ENCODE results near the gene CLEC1A. TPM values are rescaled to one million over a fixed set of nuclear protein-coding genes. Genes with fewer than 3 reads are reported as not detected.

The CLEC1A gene
- total and polyA plus RNA-seq, 4 experiments from 2014 or later = not detected

- H3K4me3 ChIP-seq (ENCODE audit: low read length in 2 of 2) = no peak overlapping the region
- intact Hi-C loops (cut with micrococcal nuclease) = no loop called here
- H3K9me3 Mint-ChIP-seq = peaks cover 0 to 16% (median 11%) of the 10 kb centered on the region in 8 donors
- H3K36me3 Mint-ChIP-seq = peaks cover 0 to 4% of the 10 kb centered on the region in 2 donors
- no peaks in the 10 kb centered on the region for H3K36me3 ChIP-seq (ENCODE audit: insufficient read depth, low read length)
- H3K27ac Mint-ChIP-seq = no peak overlapping the region
- H3K4me1 ChIP-seq (ENCODE audit: insufficient read depth, low read length) = no peaks in the 10 kb centered on the region
- peaks cover 9 to 15% of the 10 kb centered on the region in 2 donors for H3K27me3 Mint-ChIP-seq
- no peaks in the 10 kb centered on the region for H3K4me1 Mint-ChIP-seq
- H3K27ac ChIP-seq (ENCODE audit: low read depth, low read length) = no peak overlapping the region
- POLR2A ChIA-PET (ENCODE audit: partially characterized antibody) = no interaction called here
- CTCF ChIA-PET (ENCODE audit: partially characterized antibody) = interaction anchor here (1.4 kb wide), 2 partner anchors 11 to 52 kb away, joined by 3 to 5 read pairs; no protein-coding TSS in a partner anchor
- H3K27me3 ChIP-seq (ENCODE audit: insufficient read depth, low read length) = no peaks in the 10 kb centered on the region
- no peaks in the 10 kb centered on the region for H3K9me3 ChIP-seq (ENCODE audit: control insufficient read depth in 1 of 2, low read length in 2 of 2)
- H3K4me3 Mint-ChIP-seq = no peak overlapping the region
- no peak for DNase-seq
Observed at GRCh38 chr12:10102322-10102721, 3.5 kb upstream of the CLEC1A start.

- Mint-ChIP-seq H3K36me3 (peaks cover 0 to under 1% of the 10 kb centered on the region in 2 donors), H3K27ac (no peak overlapping the region), H3K27me3 (peaks cover 9 to 16% of the 10 kb centered on the region in 2 donors), H3K9me3 (peaks cover 0 to 13% (median 8%) of the 10 kb centered on the region in 8 donors), H3K4me1 (no peaks in the 10 kb centered on the region), H3K4me3 (no peak overlapping the region)
- Histone ChIP-seq H3K9me3 (ENCODE audit: control insufficient read depth in 1 of 2, low read length in 2 of 2) (no peaks in the 10 kb centered on the region), H3K4me1 (ENCODE audit: insufficient read depth, low read length) (no peaks in the 10 kb centered on the region), H3K27ac (ENCODE audit: low read depth, low read length) (no peak overlapping the region), H3K4me3 (ENCODE audit: low read length in 2 of 2) (no peak overlapping the region), H3K36me3 (ENCODE audit: insufficient read depth, low read length) (no peaks in the 10 kb centered on the region), H3K27me3 (ENCODE audit: insufficient read depth, low read length) (no peaks in the 10 kb centered on the region)
- ChIA-PET CTCF (ENCODE audit: partially characterized antibody) (interaction anchor here (1.4 kb wide), 1 partner anchor 11 kb away, joined by 5 read pairs; no protein-coding TSS in a partner anchor), POLR2A (ENCODE audit: partially characterized antibody) (no interaction called here)
- DNase-seq = no peak
- intact Hi-C loops (cut with micrococcal nuclease) = no loop called here
Observed at GRCh38 chr12:10101648-10102220, 2.9 kb upstream of the CLEC1A start.

GRCh38 chr12:10101042-10101579 is 2.3 kb upstream of the CLEC1A start:
- H3K27ac Mint-ChIP-seq = no peak overlapping the region
- peaks cover 8 to 14% of the 10 kb centered on the region in 2 donors for H3K27me3 Mint-ChIP-seq
- Histone ChIP-seq H3K27ac (ENCODE audit: low read depth, low read length) (no peak overlapping the region), H3K36me3 (ENCODE audit: insufficient read depth, low read length) (no peaks in the 10 kb centered on the region), H3K4me3 (ENCODE audit: low read length in 2 of 2) (no peak overlapping the region), H3K27me3 (ENCODE audit: insufficient read depth, low read length) (no peaks in the 10 kb centered on the region), H3K9me3 (ENCODE audit: control insufficient read depth in 1 of 2, low read length in 2 of 2) (no peaks in the 10 kb centered on the region), H3K4me1 (ENCODE audit: insufficient read depth, low read length) (no peaks in the 10 kb centered on the region)
- ChIA-PET POLR2A (ENCODE audit: partially characterized antibody) (no interaction called here), CTCF (ENCODE audit: partially characterized antibody) (interaction anchor here (1.4 kb wide), 1 partner anchor 10 kb away, joined by 5 read pairs; no protein-coding TSS in a partner anchor)
- intact Hi-C loops (cut with micrococcal nuclease) = no loop called here
- DNase-seq = no peak
- H3K4me1 Mint-ChIP-seq = no peaks in the 10 kb centered on the region
- no peaks in the 10 kb centered on the region for H3K36me3 Mint-ChIP-seq
- H3K9me3 Mint-ChIP-seq = peaks cover 0 to 12% (median 7%) of the 10 kb centered on the region in 8 donors
- no peak overlapping the region for H3K4me3 Mint-ChIP-seq

GRCh38 chr12:10097521-10097920 is 1.3 kb downstream of the CLEC1A start:
- no peak overlapping the region for H3K4me3 ChIP-seq (ENCODE audit: low read length in 2 of 2)
- no peaks in the 10 kb centered on the region for H3K9me3 ChIP-seq (ENCODE audit: control insufficient read depth in 1 of 2, low read length in 2 of 2)
- H3K27me3 ChIP-seq (ENCODE audit: insufficient read depth, low read length) = no peaks in the 10 kb centered on the region
- Mint-ChIP-seq H3K36me3 (no peaks in the 10 kb centered on the region), H3K4me3 (no peak overlapping the region), H3K27me3 (peaks cover 1 to 8% of the 10 kb centered on the region in 2 donors), H3K27ac (no peak overlapping the region), H3K9me3 (no peaks in the 10 kb centered on the region), H3K4me1 (no peaks in the 10 kb centered on the region)
- POLR2A ChIA-PET (ENCODE audit: partially characterized antibody) = no interaction called here
- no peak overlapping the region for H3K27ac ChIP-seq (ENCODE audit: low read depth, low read length)
- no peaks in the 10 kb centered on the region for H3K4me1 ChIP-seq (ENCODE audit: insufficient read depth, low read length)
- no peak for DNase-seq
- intact Hi-C loops (cut with micrococcal nuclease) = no loop called here
- H3K36me3 ChIP-seq (ENCODE audit: insufficient read depth, low read length) = no peaks in the 10 kb centered on the region
- CTCF ChIA-PET (ENCODE audit: partially characterized antibody) = no interaction called here

GRCh38 chr12:10095971-10096370 is 2.8 kb downstream of the CLEC1A start:
- CTCF ChIA-PET (ENCODE audit: partially characterized antibody) = no interaction called here
- no peaks in the 10 kb centered on the region for H3K9me3 ChIP-seq (ENCODE audit: control insufficient read depth in 1 of 2, low read length in 2 of 2)
- no peaks in the 10 kb centered on the region for H3K27me3 ChIP-seq (ENCODE audit: insufficient read depth, low read length)
- no peaks in the 10 kb centered on the region for H3K4me1 Mint-ChIP-seq
- no peaks in the 10 kb centered on the region for H3K36me3 ChIP-seq (ENCODE audit: insufficient read depth, low read length)
- H3K27ac ChIP-seq (ENCODE audit: low read depth, low read length) = no peak overlapping the region
- no peak overlapping the region for H3K4me3 ChIP-seq (ENCODE audit: low read length in 2 of 2)
- no peaks in the 10 kb centered on the region for H3K4me1 ChIP-seq (ENCODE audit: insufficient read depth, low read length)
- POLR2A ChIA-PET (ENCODE audit: partially characterized antibody) = no interaction called here
- H3K9me3 Mint-ChIP-seq = no peaks in the 10 kb centered on the region
- H3K4me3 Mint-ChIP-seq = no peak overlapping the region
- intact Hi-C loops (cut with micrococcal nuclease) = no loop called here
- H3K27ac Mint-ChIP-seq = no peak overlapping the region
- DNase-seq = no peak
- H3K36me3 Mint-ChIP-seq = no peaks in the 10 kb centered on the region
- peaks cover 1 to 4% of the 10 kb centered on the region in 2 donors for H3K27me3 Mint-ChIP-seq

GRCh38 chr12:10094646-10095395 is 4.0 kb downstream of the CLEC1A start:
- Histone ChIP-seq H3K9me3 (ENCODE audit: control insufficient read depth in 1 of 2, low read length in 2 of 2) (no peaks in the 10 kb centered on the region), H3K27me3 (ENCODE audit: insufficient read depth, low read length) (no peaks in the 10 kb centered on the region), H3K27ac (ENCODE audit: low read depth, low read length) (no peak overlapping the region), H3K36me3 (ENCODE audit: insufficient read depth, low read length) (no peaks in the 10 kb centered on the region), H3K4me3 (ENCODE audit: low read length in 2 of 2) (no peak overlapping the region), H3K4me1 (ENCODE audit: insufficient read depth, low read length) (no peaks in the 10 kb centered on the region)
- intact Hi-C loops (cut with micrococcal nuclease) = no loop called here
- H3K27ac Mint-ChIP-seq = no peak overlapping the region
- CTCF ChIA-PET (ENCODE audit: partially characterized antibody) = no interaction called here
- DNase-seq = no peak
- H3K9me3 Mint-ChIP-seq = no peaks in the 10 kb centered on the region
- POLR2A ChIA-PET (ENCODE audit: partially characterized antibody) = no interaction called here
- peaks cover 4 to 6% of the 10 kb centered on the region in 2 donors for H3K27me3 Mint-ChIP-seq
- no peaks in the 10 kb centered on the region for H3K36me3 Mint-ChIP-seq
- no peak overlapping the region for H3K4me3 Mint-ChIP-seq
- H3K4me1 Mint-ChIP-seq = peaks cover 0 to 3% (median 2%) of the 10 kb centered on the region in 4 donors

GRCh38 chr12:10088955-10089900 is 9.6 kb downstream of the CLEC1A start:
- CTCF ChIA-PET (ENCODE audit: partially characterized antibody) = no interaction called here
- Histone ChIP-seq H3K4me1 (ENCODE audit: insufficient read depth, low read length) (no peaks in the 10 kb centered on the region), H3K9me3 (ENCODE audit: control insufficient read depth in 1 of 2, low read length in 2 of 2) (no peaks in the 10 kb centered on the region), H3K36me3 (ENCODE audit: insufficient read depth, low read length) (no peaks in the 10 kb centered on the region), H3K27me3 (ENCODE audit: insufficient read depth, low read length) (no peaks in the 10 kb centered on the region), H3K4me3 (ENCODE audit: low read length in 2 of 2) (no peak overlapping the region), H3K27ac (ENCODE audit: low read depth, low read length) (no peak overlapping the region)
- intact Hi-C loops (cut with micrococcal nuclease) = no loop called here
- Mint-ChIP-seq H3K36me3 (peaks cover 2 to 3% of the 10 kb centered on the region in 2 donors), H3K27me3 (peaks cover 5 to 8% of the 10 kb centered on the region in 2 donors), H3K4me3 (no peak overlapping the region), H3K9me3 (peaks cover 3 to 8% (median 6%) of the 10 kb centered on the region in 8 donors), H3K27ac (no peak overlapping the region), H3K4me1 (peaks cover 0 to 5% (median 4%) of the 10 kb centered on the region in 4 donors)
- DNase-seq = no peak
- POLR2A ChIA-PET (ENCODE audit: partially characterized antibody) = no interaction called here

All from CD4-positive, alpha-beta memory T cell (primary cell).